CD4-positive, alpha-beta T cell treated with Interferon gamma for 1 hour (primary cell): ENCODE measurements around the gene ZNF888.
"Not testable (repeated sequence)": the region's sequence is repeated elsewhere in the genome, so short reads cannot be mapped to it uniquely, and the experiment has no call there.

ENCODE experiments used
- DNase-seq: peaks from one replicate; pipeline ENCODE4 v3.0.0-alpha.2; 2020

Gene ZNF888

GRCh38 chr19:52941523-52941922, 18.3 kb upstream of the ZNF888 start:
- not testable (repeated sequence) for DNase-seq

- DNase-seq = not testable (repeated sequence)
Measured at GRCh38 chr19:52940905-52941304, 17.7 kb upstream of the ZNF888 start.

- no peak for DNase-seq
Measured at GRCh38 chr19:52938761-52939160, 15.5 kb upstream of the ZNF888 start.

GRCh38 chr19:52936954-52937325, 13.7 kb upstream of the ZNF888 start:
- DNase-seq = no peak

GRCh38 chr19:52936151-52936953, 13.1 kb upstream of the ZNF888 start:
- DNase-seq = no peak

GRCh38 chr19:52935434-52935833, 12.2 kb upstream of the ZNF888 start:
- DNase-seq = no peak

- not testable (repeated sequence) for DNase-seq
Measured at GRCh38 chr19:52924641-52925040, 1.4 kb upstream of the ZNF888 start.

GRCh38 chr19:52923778-52924593, 758 bp upstream of the ZNF888 start:
- DNase-seq = peak; percentile 33

DNA sequence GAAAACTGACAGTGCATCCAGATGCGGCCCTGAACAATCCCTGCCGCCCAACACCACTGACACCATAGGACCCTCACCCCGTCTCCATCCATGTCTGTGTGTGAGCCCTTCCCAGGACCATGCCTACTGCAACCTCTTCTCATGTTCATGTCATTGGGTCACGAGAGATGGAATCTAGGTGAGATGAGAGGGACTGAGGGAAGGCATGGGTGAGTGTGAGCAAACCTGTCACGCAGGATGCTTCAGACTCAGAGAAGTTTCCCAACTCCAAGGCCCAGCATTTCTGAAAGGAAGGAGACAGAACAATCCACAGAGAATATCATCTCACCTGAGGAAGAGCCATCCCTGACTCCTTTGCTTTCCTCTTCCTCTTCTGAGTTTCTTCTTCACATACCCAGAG, 5.7 kb downstream of the ZNF888 start:
- no peak for DNase-seq

- DNase-seq = no peak
Measured at GRCh38 chr19:52910648-52911047, 12.6 kb downstream of the ZNF888 start.

GRCh38 chr19:52904052-52904780, 19.0 kb downstream of the ZNF888 start:
- not testable (repeated sequence) for DNase-seq

DNA sequence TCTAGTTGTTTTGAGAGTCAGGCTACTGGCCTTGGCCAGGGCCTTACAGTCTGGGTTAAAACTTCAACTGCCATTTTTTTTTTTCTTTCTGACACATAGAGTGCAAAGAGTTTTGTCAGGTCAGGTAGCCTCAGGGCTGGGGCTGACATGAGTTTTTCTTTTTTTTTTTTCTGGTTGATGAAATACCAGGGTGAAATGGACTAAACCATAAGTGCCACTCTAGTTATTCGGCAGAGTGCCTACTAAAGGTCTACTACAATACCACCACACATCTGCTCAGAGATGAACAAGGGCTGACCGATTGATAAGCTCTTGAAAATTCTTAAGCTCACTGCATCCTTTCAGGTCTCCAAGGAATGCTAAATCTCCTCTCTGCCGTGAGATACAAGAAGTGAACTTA, 21.4 kb downstream of the ZNF888 start:
- DNase-seq = no peak

DNA sequence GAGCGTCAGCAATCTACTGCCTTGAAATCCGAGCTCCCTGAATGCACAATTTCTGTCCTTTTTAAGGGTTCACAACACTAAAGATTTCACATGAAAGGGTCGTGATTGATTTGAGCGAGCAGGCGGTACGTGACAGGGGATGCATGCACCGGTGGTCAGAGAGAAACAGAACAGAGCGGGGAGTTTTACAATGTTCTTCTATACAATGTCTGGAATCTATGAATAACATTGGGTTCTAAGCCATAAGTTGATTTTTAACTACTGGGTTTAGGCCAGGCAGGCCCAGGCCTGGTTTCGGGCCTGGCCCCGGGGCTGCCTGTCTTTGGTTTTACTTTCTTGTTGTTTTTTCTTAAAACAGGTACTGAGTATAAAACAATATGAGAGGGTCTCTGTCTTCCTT, 24.6 kb downstream of the ZNF888 start:
- not testable (repeated sequence) for DNase-seq

GRCh38 chr19:52898101-52898500, 25.1 kb downstream of the ZNF888 start:
- no peak for DNase-seq

GRCh38 chr19:52897138-52897935, 25.9 kb downstream of the ZNF888 start, which contains the start of gene ZNF320:
TSS of gene ZNF320 (minus strand) at chr19:52897635. CDS start at chr19:52890255, 7,380 bp downstream.
- peak; percentile 95 for DNase-seq

- DNase-seq = no peak
Measured at GRCh38 chr19:52896431-52897137, 26.6 kb downstream of the ZNF888 start.

- no peak for DNase-seq
Measured at GRCh38 chr19:52891336-52891735, 31.9 kb downstream of the ZNF888 start.

DNA sequence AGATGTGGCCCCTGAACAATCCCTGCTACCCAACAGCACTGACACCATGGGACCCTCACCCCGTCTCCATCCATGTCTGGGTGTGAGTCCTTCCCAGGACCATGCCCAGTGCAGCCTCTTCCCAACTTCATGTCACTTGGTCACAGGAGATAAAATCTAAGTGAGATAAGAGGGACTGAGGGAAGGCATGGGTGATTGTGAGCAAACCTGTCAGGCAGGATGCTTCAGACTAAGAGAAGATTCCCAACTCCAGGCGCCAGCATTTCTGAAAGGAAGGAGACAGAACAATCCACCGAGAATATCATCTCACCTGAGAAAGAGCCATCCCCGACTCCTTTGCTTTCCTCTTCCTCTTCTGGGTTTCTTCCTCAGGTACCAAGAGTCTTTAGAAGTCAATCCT, 33.3 kb downstream of the ZNF888 start:
- DNase-seq = no peak

DNA sequence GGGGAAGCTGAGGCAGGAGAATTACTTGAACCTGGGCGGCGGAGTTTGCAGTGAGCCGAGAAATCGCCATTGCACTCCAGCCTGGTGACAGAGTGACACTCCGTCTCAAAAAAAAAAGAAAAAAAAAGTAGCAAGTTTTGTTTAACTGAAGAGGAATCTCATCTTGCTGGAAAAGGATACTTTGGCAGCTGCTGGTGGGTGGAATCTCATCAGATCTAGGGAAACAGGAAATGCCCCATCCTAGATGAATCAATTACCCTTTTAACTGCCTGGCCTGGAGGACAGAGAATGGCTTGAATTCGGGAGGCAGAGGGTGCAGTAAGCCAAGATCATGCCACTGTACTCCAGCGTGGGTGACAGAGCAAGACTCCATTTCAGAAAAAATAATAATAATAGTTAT, 34.2 kb downstream of the ZNF888 start:
- no peak for DNase-seq

- DNase-seq = no peak
Measured at GRCh38 chr19:52880895-52881389, 42.3 kb downstream of the ZNF888 start.

DNA sequence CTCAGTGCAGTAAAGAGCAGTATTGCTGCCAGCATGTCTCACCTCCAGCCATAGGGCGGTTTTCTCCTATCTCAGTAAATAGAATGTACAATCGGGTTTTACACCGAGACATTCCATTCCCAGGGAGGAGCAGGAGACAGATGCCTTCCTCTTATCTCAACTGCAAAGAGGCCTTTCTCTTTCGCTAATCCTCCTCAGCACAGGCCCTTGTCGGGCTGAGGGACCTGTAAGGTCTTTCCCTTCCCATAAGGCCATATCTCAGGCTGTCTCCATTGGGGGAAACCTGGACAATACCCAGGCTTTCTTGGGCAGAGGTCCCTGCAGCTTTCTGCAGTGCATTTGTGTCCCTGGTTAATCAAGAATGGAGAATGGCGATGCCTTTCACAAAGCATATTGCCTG, 50.2 kb downstream of the ZNF888 start:
- not testable (repeated sequence) for DNase-seq

GRCh38 chr19:52871466-52871865, 51.8 kb downstream of the ZNF888 start:
- DNase-seq = no peak
